Measurements from ENCODE around the gene APBA1. TPM values are rescaled to one million over a fixed set of nuclear protein-coding genes. Genes with fewer than 3 reads are reported as not detected.

Gene APBA1
- total and polyA plus RNA-seq, 2 of the 4 experiments (the other 2 are of a cell fraction): 3.8 to 5.1 TPM

DNA sequence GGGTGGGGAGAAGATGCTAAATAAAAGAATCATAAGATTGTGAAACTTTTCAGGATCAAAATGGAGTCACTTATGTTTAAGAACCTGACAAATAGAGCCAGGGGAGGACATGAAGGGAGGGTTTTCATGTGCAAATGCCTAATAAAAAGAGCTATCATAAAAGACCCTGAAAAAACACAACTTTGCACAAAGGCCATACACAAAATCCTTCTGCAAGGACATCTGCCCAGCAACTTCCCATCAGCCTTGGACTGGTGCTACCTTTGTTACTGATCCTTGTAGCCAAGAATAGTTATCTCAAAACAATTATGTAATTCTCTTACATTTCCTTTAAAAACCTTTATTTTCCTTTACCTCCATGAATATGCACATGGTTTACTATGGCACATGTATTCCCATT, 63.0 kb downstream of the APBA1 start:
- Histone ChIP-seq H4K91ac (ENCODE audit: insufficient read depth, low read depth, low read length) (no peak overlapping the region), H3K56ac (ENCODE audit: extremely low read depth, insufficient read depth, low read length) (no peak overlapping the region), H3K4ac (ENCODE audit: low read depth, low read length) (no peak overlapping the region), H3K4me2 (ENCODE audit: low read depth, low read length) (no peak overlapping the region), H2BK120ac (ENCODE audit: low read depth, low read length) (no peak overlapping the region), H2BK5ac (ENCODE audit: low read depth, low read length, poor library complexity, severe bottlenecking) (no peak overlapping the region), H3K18ac (ENCODE audit: low read depth, low read length) (no peak overlapping the region), H4K5ac (ENCODE audit: low read depth, low read length) (no peak overlapping the region), H2BK20ac (ENCODE audit: low read depth, low read length) (no peak overlapping the region), H2AK5ac (ENCODE audit: low read depth, low read length) (no peak overlapping the region), H3K23ac (ENCODE audit: low read depth, low read length) (no peak overlapping the region), H3K27ac (ENCODE audit: insufficient read depth, low read length) (no peak overlapping the region), H2BK15ac (ENCODE audit: low read depth, low read length) (no peak overlapping the region), H3K79me1 (ENCODE audit: low read depth in 1 of 2, low read length in 2 of 2) (peaks cover 3 to 6% of the 10 kb centered on the region in 2 experiments; a peak in 2 of 4 replicates), H3K14ac (replicated peaks; ENCODE audit: low read depth, low read length) (no peak overlapping the region), H3K9me3 (ENCODE audit: control insufficient read depth, insufficient read depth, low read length) (no peaks in the 10 kb centered on the region), H3K9me1 (ENCODE audit: insufficient read depth, low read length) (peaks cover 6% of the 10 kb centered on the region), H3K9ac (ENCODE audit: low read depth, low read length) (no peak overlapping the region), H4K20me1 (ENCODE audit: insufficient read depth, low read length) (no peaks in the 10 kb centered on the region), H3K36me3 (ENCODE audit: control insufficient read depth, insufficient read depth, low read length) (no peaks in the 10 kb centered on the region), H2AK9ac (replicated peaks; ENCODE audit: low read depth, low read length, poor library complexity) (no peak overlapping the region), H4K8ac (ENCODE audit: low read depth in 2 of 2, low read length in 2 of 2) (no peak overlapping the region), H2AFZ (replicated peaks; ENCODE audit: low read length, poor library complexity) (no peak overlapping the region), H3K27me3 (ENCODE audit: control insufficient read depth, insufficient read depth, low read length) (no peaks in the 10 kb centered on the region), H3K4me3 (ENCODE audit: insufficient read depth, low read depth, low read length) (no peak overlapping the region), H3K4me1 (ENCODE audit: control insufficient read depth, insufficient read depth, low read length) (peaks cover 4% of the 10 kb centered on the region)
- no peak for DNase-seq
- intact Hi-C loops (cut with micrococcal nuclease) (loop anchor here (5.0 kb wide), 1 partner anchor 142 kb away; no protein-coding TSS in a partner anchor), dilution Hi-C loops (cut with HindIII; ENCODE audit: low sequenced_read_pairs, unreplicated experiment) (no loop called here), in situ Hi-C loops (cut with MboI; ENCODE audit: low sequenced_read_pairs) (no loop called here)
- no peak for ATAC-seq (ENCODE audit: low read depth)
- no TSS peak for BruUV-seq (replicated peaks)
- TF ChIP-seq CHD1 (IDR thresholded peaks at IDR 0.05; ENCODE audit: low read depth, low read length) (no peak), MXI1 (IDR thresholded peaks at IDR 0.05; ENCODE audit: borderline replicate concordance, low read depth, low read length) (no peak)
- TF ChIP-seq, protein P1, sequence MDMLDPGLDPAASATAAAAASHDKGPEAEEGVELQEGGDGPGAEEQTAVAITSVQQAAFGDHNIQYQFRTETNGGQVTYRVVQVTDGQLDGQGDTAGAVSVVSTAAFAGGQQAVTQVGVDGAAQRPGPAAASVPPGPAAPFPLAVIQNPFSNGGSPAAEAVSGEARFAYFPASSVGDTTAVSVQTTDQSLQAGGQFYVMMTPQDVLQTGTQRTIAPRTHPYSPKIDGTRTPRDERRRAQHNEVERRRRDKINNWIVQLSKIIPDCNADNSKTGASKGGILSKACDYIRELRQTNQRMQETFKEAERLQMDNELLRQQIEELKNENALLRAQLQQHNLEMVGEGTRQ (IDR thresholded peaks at IDR 0.05; ENCODE audit: low read depth, low read length): no peak
- POLR2A ChIA-PET (ENCODE audit: unreplicated experiment): no interaction called here
- CTCF ChIA-PET: no interaction called here

Measured in IMR-90 (cell line).